Measurements from ENCODE around the gene NHP2.

NHP2 gene

DNA sequence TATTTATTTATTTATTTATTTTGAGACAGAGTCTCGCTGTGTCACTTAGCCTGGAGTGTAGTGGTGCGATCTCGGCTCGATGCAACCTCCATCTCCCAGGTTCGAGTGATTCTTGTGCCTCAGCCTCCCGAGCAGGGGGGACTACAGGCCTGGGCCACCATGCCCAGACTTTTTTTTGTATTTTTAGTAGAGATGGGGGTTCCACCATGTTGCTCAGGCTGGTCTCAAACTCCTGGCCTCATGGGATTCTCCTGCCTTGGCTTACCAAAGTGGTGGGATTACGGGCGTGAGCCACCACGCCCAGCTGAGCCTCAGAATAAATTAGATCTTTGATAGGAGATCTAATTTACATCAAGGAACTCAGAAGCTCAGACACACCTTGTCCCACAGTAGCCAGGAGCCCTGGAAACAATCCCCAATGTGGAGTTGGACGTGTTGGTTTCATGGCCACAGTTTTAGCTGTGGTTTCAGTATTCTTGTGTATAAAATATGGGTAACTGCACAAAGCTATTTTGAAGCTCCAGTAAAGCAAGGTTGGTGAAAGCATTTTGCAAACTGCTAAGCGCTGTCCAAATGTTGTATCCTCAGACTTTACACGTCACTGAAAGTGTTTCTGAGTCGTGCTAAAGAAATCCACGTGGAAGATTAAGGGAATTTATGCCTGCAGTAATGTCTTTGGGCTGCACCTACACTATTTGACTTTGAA lies 47.7 kb upstream of the NHP2 start:
- TF ChIP-seq ZBTB7A (IDR thresholded peaks at IDR 0.05; ENCODE audit: low read depth) (no peak), CEBPB (IDR thresholded peaks at IDR 0.05) (no peak), NFIC (IDR thresholded peaks at IDR 0.05) (no peak), CREB1 (IDR thresholded peaks at IDR 0.05; ENCODE audit: low read depth) (no peak), TEAD4 (IDR thresholded peaks at IDR 0.05) (no peak), TCF12 (IDR thresholded peaks at IDR 0.05; ENCODE audit: low read depth) (no peak), YY1 (IDR thresholded peaks at IDR 0.05; ENCODE audit: low read depth) (no peak), EP300 (IDR thresholded peaks at IDR 0.05; ENCODE audit: borderline replicate concordance) (no peak), TAF1 (IDR thresholded peaks at IDR 0.05; ENCODE audit: low read depth) (no peak)
- TF ChIP-seq, protein P1, sequence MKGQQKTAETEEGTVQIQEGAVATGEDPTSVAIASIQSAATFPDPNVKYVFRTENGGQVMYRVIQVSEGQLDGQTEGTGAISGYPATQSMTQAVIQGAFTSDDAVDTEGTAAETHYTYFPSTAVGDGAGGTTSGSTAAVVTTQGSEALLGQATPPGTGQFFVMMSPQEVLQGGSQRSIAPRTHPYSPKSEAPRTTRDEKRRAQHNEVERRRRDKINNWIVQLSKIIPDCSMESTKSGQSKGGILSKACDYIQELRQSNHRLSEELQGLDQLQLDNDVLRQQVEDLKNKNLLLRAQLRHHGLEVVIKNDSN (IDR thresholded peaks at IDR 0.05): no peak

DNA sequence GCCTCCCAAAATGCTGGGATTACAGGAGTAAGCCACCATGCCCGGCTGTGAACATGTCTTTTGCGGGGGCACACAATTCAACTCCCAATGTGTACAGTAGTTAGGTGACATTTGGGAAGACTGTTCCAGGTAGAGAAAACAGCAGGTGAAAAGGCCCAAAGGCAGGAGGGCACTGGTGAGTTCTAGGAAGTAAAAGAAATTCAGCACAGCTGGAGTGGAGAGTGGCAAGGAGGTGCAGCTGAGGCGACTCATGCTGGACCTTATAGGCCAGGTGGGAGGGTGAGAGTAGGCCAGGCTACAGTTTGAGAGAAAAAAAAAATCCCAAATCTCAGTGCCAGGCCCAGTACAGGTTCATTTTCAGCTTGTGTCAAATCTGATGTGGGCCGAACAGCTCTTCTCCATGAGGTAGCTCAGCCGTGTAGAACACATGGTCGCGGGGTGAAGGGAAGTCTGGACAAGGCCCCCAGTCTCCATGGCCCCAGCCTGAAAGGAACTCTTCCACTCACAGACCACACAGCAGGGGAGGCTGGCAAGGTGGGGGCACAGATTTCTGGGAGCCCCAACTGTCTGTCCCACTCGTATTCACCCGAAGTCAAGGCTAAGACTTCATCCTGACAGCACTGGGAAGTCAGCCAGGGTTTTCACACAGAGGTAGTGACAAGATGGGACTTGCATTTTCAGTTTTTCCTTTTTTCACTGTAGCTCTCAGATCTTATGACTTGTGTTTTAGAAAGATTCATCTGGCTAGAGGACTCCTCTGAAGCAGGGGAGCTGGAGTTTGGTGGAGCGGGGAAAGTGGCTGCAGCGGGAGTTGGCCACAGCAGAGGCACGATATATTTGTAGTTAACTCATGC lies 46.1 kb upstream of the NHP2 start:
- TF ChIP-seq, protein P2, sequence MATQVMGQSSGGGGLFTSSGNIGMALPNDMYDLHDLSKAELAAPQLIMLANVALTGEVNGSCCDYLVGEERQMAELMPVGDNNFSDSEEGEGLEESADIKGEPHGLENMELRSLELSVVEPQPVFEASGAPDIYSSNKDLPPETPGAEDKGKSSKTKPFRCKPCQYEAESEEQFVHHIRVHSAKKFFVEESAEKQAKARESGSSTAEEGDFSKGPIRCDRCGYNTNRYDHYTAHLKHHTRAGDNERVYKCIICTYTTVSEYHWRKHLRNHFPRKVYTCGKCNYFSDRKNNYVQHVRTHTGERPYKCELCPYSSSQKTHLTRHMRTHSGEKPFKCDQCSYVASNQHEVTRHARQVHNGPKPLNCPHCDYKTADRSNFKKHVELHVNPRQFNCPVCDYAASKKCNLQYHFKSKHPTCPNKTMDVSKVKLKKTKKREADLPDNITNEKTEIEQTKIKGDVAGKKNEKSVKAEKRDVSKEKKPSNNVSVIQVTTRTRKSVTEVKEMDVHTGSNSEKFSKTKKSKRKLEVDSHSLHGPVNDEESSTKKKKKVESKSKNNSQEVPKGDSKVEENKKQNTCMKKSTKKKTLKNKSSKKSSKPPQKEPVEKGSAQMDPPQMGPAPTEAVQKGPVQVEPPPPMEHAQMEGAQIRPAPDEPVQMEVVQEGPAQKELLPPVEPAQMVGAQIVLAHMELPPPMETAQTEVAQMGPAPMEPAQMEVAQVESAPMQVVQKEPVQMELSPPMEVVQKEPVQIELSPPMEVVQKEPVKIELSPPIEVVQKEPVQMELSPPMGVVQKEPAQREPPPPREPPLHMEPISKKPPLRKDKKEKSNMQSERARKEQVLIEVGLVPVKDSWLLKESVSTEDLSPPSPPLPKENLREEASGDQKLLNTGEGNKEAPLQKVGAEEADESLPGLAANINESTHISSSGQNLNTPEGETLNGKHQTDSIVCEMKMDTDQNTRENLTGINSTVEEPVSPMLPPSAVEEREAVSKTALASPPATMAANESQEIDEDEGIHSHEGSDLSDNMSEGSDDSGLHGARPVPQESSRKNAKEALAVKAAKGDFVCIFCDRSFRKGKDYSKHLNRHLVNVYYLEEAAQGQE (IDR thresholded peaks at IDR 0.05; ENCODE audit: low read depth): no peak
- TF ChIP-seq TCF12 (IDR thresholded peaks at IDR 0.05; ENCODE audit: low read depth) (no peak), FOXM1 (IDR thresholded peaks at IDR 0.05; ENCODE audit: borderline replicate concordance, low read depth) (no peak), TAF1 (IDR thresholded peaks at IDR 0.05; ENCODE audit: low read depth) (no peak), CEBPB (IDR thresholded peaks at IDR 0.05) (no peak), RAD21 (IDR thresholded peaks at IDR 0.05; ENCODE audit: low read depth) (no peak), YY1 (IDR thresholded peaks at IDR 0.05; ENCODE audit: low read depth) (no peak), NFIC (IDR thresholded peaks at IDR 0.05) (no peak), CREB1 (IDR thresholded peaks at IDR 0.05; ENCODE audit: low read depth) (no peak), EP300 (IDR thresholded peaks at IDR 0.05; ENCODE audit: borderline replicate concordance) (no peak), TEAD4 (IDR thresholded peaks at IDR 0.05) (no peak), EGR1 (IDR thresholded peaks at IDR 0.05) (no peak), ZBTB7A (IDR thresholded peaks at IDR 0.05; ENCODE audit: low read depth) (no peak)
- TF ChIP-seq, protein P1 (IDR thresholded peaks at IDR 0.05): no peak
- TF ChIP-seq, protein P3, sequence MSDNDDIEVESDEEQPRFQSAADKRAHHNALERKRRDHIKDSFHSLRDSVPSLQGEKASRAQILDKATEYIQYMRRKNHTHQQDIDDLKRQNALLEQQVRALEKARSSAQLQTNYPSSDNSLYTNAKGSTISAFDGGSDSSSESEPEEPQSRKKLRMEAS (IDR thresholded peaks at IDR 0.05): no peak

DNA sequence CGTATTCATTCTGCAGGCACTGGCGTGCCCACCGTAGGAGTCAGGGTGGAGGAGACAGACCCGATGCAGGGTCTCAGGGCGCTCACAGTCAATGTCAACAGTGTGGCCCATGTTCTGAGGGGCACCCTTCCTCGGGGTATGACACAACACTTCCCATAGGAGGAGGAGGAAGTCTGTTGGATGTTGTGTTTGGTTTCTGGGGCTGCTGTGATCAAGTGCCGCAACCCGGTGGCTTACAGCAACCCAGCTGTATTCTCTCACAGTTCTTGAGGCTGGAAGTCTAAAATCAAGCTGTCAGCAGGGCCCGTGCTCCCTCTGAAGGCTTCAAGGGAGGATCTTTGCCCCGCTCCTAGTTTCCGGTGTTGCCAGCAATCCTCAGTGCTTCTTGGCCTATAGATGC lies 45.0 kb upstream of the NHP2 start:
- TF ChIP-seq EP300 (IDR thresholded peaks at IDR 0.05; ENCODE audit: borderline replicate concordance): no peak
- no peak for TF ChIP-seq ZBTB7A (IDR thresholded peaks at IDR 0.05; ENCODE audit: low read depth)
- TF ChIP-seq NFIC (IDR thresholded peaks at IDR 0.05): no peak
- TF ChIP-seq TEAD4 (IDR thresholded peaks at IDR 0.05): no peak
- no peak for TF ChIP-seq CREB1 (IDR thresholded peaks at IDR 0.05; ENCODE audit: low read depth)
- no peak for TF ChIP-seq RAD21 (IDR thresholded peaks at IDR 0.05; ENCODE audit: low read depth)
- TF ChIP-seq EGR1 (IDR thresholded peaks at IDR 0.05): no peak
- TF ChIP-seq YY1 (IDR thresholded peaks at IDR 0.05; ENCODE audit: low read depth): no peak
- no peak for TF ChIP-seq CEBPB (IDR thresholded peaks at IDR 0.05)
- TF ChIP-seq, protein P3 (IDR thresholded peaks at IDR 0.05): no peak
- no peak for TF ChIP-seq TCF12 (IDR thresholded peaks at IDR 0.05; ENCODE audit: low read depth)
- TF ChIP-seq, protein P2 (IDR thresholded peaks at IDR 0.05; ENCODE audit: low read depth): no peak

DNA sequence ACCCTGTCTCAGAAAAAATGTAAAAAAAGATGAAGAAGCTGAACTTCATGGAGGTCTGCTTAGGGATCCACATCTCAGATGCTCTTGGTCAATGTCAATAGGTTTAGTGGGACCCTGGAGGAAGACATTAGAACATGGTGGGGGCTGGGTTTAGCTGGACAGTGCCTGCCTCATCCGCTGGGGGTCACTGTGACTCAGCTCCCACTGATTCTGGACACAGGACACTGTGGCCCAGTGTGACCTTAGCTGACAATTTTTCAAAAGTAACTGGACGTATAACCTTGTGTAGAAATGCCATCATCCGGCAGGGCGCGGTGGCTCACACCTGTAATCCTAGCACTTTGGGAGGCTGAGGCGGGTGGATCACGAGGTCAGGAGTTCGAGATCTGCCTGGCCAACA lies 43.3 kb upstream of the NHP2 start:
- peak; percentile 24; the same call in 1 of the 2 replicates for TF ChIP-seq RAD21 (IDR thresholded peaks at IDR 0.05; ENCODE audit: low read depth)
- TF ChIP-seq YY1 (IDR thresholded peaks at IDR 0.05; ENCODE audit: low read depth): no peak

DNA sequence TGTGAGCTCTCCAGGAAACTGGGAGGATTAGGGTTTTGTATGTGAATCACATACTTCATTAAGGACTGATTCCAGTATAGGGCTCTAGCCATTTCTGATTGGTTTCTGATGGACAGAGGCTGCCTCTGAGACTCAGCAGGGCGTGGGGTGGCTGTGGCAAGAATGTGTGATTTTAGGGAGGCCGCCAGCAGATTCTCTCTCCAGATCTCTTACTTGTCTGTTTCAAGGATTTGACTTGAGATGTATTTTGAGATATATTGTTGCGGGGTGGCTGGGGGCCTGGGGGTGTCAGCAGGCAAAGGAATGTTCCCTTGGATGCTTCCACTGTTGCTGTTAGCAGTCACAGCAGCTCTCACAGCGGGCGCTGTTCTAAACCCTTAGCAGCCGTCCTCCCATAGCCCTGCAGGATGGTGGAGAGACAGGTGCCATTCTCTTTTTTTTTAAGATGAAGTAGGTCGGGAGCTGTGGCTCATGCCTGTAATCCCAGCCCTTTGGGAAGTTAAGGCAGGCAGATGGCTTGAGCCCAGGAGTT lies 42.7 kb upstream of the NHP2 start:
- TF ChIP-seq CEBPB (IDR thresholded peaks at IDR 0.05) (no peak), RAD21 (IDR thresholded peaks at IDR 0.05; ENCODE audit: low read depth) (no peak), ZBTB7A (IDR thresholded peaks at IDR 0.05; ENCODE audit: low read depth) (no peak), CREB1 (IDR thresholded peaks at IDR 0.05; ENCODE audit: low read depth) (no peak)

All from Ishikawa (cell line).